Peyer's patch (tissue), 4 donors: ENCODE results near the gene ERVFRD-1.

Source experiments
- POLR2A ChIP-seq, 2 donors: fragments of 450-650 bp; IDR thresholded peaks; one replicate each; pipeline ENCODE4 v1.5.1; 2017; ENCODE audit warnings: antibody characterized with exemption in 2 of 2, mild to moderate bottlenecking in 2 of 2, moderate library complexity in 2 of 2
- TF ChIP-seq, protein P1 (sequence below), 6 experiments: fragments of 450-650 bp in 4 of 6; fragments of 200-600 bp in 2 of 6; sonication (generic) in 1 of 6; IDR thresholded peaks; one replicate each; pipeline ENCODE4 v1.5.1; 2017 to 2019; ENCODE audit warnings: antibody characterized with exemption in 6 of 6, mild to moderate bottlenecking in 3 of 6, moderate library complexity in 1 of 6

DNA sequence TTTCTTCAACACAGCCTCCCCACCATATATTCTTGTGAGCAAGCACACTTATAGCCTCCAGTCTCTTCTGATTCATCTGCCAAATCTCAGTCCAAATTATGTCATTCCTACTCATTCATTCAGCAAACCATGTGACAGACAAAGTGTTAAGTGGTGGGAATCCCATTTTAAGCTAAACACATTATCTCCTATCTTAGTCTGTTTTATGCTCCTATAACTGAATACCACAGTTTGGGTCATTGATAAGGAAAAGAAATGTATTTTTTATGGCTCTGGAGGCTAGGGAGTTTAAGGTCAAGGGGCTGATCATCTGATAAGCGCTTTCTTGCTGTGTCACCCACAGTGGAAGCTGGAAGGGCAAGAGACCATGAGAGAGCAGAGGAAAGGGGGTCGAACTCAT lies 41.8 kb downstream of the ERVFRD-1 start:
- TF ChIP-seq, protein P1, sequence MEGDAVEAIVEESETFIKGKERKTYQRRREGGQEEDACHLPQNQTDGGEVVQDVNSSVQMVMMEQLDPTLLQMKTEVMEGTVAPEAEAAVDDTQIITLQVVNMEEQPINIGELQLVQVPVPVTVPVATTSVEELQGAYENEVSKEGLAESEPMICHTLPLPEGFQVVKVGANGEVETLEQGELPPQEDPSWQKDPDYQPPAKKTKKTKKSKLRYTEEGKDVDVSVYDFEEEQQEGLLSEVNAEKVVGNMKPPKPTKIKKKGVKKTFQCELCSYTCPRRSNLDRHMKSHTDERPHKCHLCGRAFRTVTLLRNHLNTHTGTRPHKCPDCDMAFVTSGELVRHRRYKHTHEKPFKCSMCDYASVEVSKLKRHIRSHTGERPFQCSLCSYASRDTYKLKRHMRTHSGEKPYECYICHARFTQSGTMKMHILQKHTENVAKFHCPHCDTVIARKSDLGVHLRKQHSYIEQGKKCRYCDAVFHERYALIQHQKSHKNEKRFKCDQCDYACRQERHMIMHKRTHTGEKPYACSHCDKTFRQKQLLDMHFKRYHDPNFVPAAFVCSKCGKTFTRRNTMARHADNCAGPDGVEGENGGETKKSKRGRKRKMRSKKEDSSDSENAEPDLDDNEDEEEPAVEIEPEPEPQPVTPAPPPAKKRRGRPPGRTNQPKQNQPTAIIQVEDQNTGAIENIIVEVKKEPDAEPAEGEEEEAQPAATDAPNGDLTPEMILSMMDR (IDR thresholded peaks at IDR 0.05) = no peak
- TF ChIP-seq POLR2A (IDR thresholded peaks at IDR 0.05) = no peak
